Erythroblast (primary cell): Measurements from ENCODE around the gene IDE.

Experiments
- GATA1 ChIP-seq: IDR thresholded peaks from 2 replicates; pipeline ENCODE4 v1.6.1; 2011; ENCODE audit warnings: low read depth, mild to moderate bottlenecking, control low read depth, low read length, moderate library complexity
- POLR2A ChIP-seq: IDR thresholded peaks from 2 replicates; pipeline ENCODE4 v1.6.1; 2011; ENCODE audit warnings: mild to moderate bottlenecking, low read length

DNA sequence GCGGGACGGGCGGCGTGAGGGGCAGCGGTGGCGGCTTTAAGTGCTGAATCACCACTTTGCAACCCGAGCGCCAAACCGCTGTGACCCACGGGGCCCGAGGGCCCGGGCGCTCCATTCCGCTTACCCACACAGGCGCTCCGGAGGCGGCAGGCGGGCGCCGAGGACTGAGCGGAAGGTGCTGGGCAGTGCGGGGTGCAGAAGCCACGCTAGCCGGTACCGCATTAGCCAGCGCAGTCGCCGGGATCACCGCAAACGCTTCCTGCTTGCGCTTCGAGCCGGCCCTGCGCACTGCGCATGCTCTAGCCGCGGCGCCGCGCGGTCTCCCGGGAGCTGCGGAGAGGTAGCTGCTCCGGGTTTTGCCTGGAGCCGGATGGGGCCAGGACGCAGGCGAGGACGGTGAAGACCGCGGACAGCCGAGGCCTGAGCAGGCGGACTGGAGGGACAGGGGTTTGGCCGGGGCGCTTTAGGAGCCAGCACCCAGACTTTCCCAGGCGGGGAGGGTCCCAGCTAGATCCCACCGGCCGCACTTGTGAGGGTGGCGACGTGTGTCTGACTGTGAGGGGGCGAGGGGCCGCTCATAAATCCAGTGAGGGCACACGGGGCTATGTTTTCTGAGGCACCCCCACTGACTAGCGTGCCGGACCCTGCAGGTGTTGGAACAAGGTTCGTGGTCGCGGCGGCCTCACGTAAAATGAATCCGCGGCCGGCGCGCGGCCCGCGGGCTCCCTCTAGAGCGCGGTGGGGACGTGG lies at the start of gene IDE:
- TF ChIP-seq POLR2A (peak; percentile 84), GATA1 (no peak)
